ENCODE data around the gene OR7A5.
"Not testable (repeated sequence)": the region's sequence is repeated elsewhere in the genome, so short reads cannot be mapped to it uniquely, and the experiment has no call there.

Gene OR7A5

GRCh38 chr19:14835011-14835410, at the start of gene OR7A5, which contains the start of gene OR7C1:
TSS of gene OR7A5 (minus strand) at chr19:14835185. CDS start at chr19:14828241, 6,944 bp downstream.
TSS of gene OR7C1 (minus strand) at chr19:14835185. CDS start at chr19:14800136, 35,049 bp downstream.
- DNase-seq (ENCODE audit: low spot score), result no peak

- no peak for DNase-seq (ENCODE audit: low spot score)
Observed at GRCh38 chr19:14871619-14872230, 36.7 kb upstream of the OR7A5 start.

- DNase-seq (ENCODE audit: low spot score), result no peak
Observed at GRCh38 chr19:14868497-14868896, 33.5 kb upstream of the OR7A5 start.

DNA sequence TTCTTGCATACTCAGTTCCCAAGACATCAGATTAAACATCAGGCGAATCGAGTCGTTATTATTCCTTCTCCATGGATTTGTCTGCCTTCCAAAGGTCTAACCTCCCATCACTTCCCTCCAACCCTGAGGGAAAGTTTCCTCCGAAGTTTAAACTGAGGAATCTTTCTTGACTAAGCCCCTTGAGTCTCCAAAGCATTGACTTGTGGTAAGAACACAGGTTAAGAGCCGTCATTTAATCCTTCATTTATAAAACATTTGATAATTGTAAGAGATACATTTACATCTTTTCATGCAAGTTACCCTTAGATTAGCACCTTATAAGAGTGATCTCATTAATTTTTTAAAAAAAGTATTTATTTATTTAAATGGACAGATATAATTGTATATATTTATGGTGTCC, 13.8 kb upstream of the OR7A5 start, which contains the start of gene OR7A10:
Gene OR7A10 (minus strand): TSS at position 101 of the 400 bp plus-strand sequence. CDS start 7,045 bp downstream, outside the sequence.
- DNase-seq (ENCODE audit: low spot score), result no peak

DNA sequence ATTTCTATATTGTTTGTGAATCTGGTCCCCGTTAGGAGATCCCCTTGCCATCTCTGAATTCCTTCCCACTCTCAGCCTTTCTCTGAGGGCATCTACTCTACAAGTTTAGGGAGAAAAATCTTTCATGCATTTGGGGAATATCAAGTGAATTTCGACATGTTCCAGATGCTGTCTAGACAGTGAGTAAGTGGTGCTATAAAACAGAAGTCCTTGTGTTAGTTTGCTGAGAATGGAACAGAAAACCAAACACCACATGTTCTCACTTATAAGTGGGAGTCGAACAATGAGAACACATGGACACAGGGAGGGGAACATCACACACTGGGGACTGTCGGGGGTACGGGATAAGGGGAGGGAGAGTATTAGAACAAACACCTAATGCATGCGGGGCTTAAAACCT, 8.6 kb upstream of the OR7A5 start:
- DNase-seq (ENCODE audit: low spot score), result no peak

GRCh38 chr19:14843169-14843568, 8.2 kb upstream of the OR7A5 start:
- DNase-seq (ENCODE audit: low spot score), result no peak

DNA sequence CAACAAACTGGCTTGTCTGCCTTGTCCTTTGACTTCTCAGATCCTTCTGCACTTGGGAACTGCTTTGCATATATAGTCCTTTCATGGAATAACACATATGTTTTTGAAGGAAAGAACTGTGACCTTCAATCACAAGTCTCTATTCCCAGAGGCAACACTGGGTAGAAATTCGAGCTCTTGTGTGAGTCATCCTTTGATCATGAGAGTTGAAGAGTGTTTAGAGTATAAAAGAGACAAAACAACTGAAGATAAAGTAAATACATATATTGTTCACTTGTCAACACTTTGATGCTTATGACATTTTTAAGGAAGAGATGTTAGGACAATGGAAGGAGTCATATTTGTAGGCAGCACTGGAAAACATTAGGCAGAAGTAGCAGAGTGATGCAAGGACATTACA, 5.2 kb upstream of the OR7A5 start:
- DNase-seq (ENCODE audit: low spot score), result no peak

GRCh38 chr19:14837391-14837790, 2.4 kb upstream of the OR7A5 start:
- no peak for DNase-seq (ENCODE audit: low spot score)

DNA sequence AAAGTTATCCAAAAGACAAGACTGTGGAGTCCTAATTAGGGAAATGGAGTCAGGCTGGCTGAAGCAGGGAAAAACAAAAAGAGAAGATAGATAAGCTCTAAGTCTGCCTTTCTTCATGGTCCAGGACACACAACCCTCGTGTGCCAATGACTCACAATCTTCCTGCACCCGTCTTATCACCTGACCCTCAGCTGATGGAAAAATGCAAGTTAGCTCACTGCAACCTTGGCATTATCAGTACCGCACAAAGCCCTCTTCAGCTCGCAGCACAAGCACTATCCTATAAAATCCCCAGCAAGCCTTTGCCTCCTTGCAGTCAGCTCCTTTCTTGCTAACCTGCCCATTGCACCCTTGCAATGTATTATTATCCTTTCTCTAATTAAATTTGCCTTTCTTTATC, 4.3 kb downstream of the OR7A5 start:
- no peak for DNase-seq (ENCODE audit: low spot score)

DNA sequence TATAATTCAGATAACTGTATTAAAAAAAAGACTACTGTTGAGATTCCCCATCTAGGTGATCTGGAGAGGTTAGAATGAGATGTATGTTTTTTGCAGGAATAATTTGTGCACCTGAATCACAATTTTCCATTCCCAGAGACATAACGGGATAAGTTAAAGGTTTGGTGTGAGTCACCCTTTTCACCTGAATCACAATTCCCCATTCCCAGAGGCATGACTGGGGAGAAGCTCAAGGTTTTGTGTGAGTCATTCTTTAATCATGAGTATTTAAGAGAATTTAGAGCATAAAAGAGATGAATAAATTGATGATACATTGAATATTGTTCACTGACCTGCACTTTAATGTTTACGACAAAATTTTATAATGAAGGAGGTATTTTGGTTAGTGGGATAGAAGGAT, 9.0 kb downstream of the OR7A5 start:
- no peak for DNase-seq (ENCODE audit: low spot score)

- no peak for DNase-seq (ENCODE audit: low spot score)
Observed at GRCh38 chr19:14821937-14822336, 13.0 kb downstream of the OR7A5 start.

DNA sequence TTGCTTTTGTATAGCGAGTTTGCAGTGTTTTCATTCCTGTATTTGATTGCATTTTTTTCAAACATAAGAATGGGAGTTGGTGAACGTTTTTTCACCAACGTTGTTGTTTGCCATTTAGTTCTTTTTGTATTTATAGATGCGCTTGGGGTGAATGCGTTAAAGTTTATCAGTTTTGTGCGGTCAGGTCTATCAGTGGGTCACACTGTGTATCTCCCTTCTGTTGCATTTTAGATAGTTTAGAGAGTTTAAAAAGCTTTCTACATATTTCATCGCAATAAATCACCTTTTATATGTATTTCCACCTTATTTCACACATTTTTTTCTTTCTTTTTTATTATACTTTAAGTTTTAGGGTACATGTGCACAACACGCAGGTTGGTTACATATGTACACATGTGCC, 16.4 kb downstream of the OR7A5 start:
- no peak for DNase-seq (ENCODE audit: low spot score)

GRCh38 chr19:14817052-14817451, 17.9 kb downstream of the OR7A5 start:
- no peak for DNase-seq (ENCODE audit: low spot score)

DNA sequence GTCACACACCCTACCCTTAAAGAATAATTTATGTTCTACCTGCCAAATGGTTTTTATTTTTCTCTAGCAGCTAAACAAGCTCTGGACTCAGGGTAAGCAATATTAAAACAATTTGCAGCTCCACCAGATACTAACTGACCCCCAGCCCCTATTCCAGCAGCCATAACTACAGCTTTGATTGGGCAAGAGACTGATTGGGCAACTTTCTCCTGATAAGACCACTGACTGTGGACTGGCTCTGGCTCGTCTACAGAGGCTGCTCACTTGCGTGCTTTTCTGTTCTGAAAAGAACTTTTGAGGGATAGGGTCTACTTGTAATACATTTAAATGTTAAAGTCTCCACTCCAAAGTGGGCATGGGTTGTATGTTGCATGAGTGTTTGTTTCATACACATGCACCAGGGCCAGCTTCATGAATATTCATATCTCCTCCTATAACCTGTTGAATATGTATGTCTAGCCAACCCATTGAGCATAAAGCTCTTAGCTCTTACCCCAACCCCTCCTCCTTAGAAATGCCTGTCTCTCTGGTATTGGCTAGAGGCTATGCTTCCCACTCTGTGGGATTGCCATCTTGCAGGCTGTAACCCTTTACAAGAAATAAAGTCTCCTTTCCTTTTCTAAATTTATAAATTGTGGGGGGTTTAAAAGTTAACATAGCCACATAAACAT, 19.9 kb downstream of the OR7A5 start:
- no peak for DNase-seq (ENCODE audit: low spot score)

GRCh38 chr19:14809272-14810057, 25.5 kb downstream of the OR7A5 start:
- DNase-seq (ENCODE audit: low spot score), result no peak

- DNase-seq (ENCODE audit: low spot score), result no peak
Observed at GRCh38 chr19:14804765-14805164, 30.2 kb downstream of the OR7A5 start.

DNA sequence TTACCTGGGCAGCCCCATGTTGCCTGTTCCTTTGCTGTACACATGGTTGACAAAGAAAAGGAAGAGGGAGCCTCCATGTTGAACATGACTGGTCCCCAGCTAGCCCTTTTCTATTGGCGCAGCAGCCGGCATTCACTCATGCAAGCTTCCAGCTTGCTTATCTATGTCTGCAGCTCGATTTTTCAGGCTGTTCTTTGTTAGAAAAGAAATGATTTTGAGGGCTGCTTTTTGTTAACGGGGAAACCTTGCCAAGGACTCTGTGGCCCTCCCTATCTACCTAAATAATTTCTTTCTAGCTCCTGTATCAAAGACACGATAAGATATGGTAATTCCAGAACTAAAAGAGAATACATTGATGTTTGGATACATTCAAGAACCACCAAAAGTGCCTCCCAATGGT, 36.2 kb downstream of the OR7A5 start:
- DNase-seq (ENCODE audit: low spot score), result no peak

DNA sequence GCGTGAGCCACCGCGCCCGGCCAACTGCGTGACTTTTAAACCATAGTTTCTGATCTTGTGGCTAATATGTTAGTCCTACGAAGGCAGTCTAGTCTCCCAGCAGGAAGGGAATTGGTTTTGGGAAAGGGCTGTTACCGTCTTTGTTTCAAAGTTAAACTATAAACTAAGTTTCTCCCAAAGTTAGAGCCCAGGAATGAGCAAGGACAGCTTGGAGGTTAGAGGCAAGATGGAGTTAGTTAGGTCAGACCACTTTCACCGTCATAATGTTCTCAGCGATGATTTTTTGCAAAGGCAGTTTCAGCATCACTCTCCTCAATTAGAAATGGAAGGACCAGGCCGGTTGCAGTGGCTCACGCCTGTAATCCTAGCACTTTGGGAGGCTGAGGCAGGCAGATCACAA, 39.0 kb downstream of the OR7A5 start:
- DNase-seq (ENCODE audit: low spot score), result no peak

- no peak for DNase-seq (ENCODE audit: low spot score)
Observed at GRCh38 chr19:14795078-14795721, 39.8 kb downstream of the OR7A5 start.

GRCh38 chr19:14792250-14792649, 42.7 kb downstream of the OR7A5 start:
- DNase-seq (ENCODE audit: low spot score), result not testable (repeated sequence)

DNA sequence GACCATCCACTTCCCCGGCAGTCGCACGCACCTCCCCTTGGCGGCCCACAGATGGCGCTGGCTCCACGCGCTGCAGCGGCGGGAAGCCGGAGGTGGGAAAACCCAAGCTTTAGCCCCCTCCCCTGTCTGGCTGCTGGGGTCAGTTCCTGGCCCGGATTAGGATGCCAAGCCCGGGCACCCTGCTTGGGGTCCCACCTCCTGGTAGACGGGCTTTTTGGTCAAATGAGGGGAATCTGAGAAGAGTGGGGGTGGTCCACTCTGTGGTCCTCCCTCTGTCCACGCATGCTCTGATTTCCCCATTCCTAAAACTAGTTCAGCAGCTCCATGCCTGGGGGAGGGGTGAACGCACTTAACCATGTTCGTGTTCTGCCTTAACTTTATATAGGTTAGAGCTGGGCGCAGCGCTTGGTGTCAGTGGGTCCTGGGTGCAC, 48.5 kb downstream of the OR7A5 start:
- peak; percentile 80 for DNase-seq (ENCODE audit: low spot score)

- not testable (repeated sequence) for DNase-seq (ENCODE audit: low spot score)
Observed at GRCh38 chr19:14785102-14785793, 49.7 kb downstream of the OR7A5 start.
